GM21423 (cell line): ENCODE results near the gene MS4A14.
"Not testable (repeated sequence)": the region's sequence is repeated elsewhere in the genome, so short reads cannot be mapped to it uniquely, and the experiment has no call there.

ENCODE experiments used
- ATAC-seq: cut with Tn5 transposase; IDR thresholded peaks from one replicate; pipeline ENCODE4 v1.9.1; 2021; ENCODE audit warnings: mild to moderate bottlenecking, moderate library complexity; ENCODE audit not compliant: unreplicated experiment

MS4A14 gene

DNA sequence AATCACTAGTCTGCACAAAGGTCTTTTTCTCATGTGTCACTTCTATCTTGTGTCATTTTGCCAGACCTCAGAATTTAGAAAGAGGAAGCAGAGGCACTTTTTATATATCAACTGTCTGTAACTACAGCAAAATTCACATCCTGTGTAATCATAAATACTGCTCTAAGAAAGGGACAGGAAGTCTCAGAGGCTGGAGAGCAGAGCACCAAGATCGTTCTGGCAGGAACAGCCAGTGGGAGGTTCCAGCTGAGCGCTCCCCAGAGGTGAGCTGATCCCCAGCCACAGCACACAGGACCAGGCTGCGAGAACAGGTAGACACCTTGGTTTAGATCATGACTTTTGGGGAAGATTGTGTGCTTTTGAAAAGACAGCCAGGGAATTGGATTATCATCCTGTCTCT is 17.9 kb upstream of the MS4A14 start, which contains the start of gene MS4A7:
TSS of gene MS4A7 (plus strand) at position 179 of the 400 bp plus-strand sequence. CDS start 4,610 bp downstream, outside the sequence.
- ATAC-seq: peak; percentile 93

DNA sequence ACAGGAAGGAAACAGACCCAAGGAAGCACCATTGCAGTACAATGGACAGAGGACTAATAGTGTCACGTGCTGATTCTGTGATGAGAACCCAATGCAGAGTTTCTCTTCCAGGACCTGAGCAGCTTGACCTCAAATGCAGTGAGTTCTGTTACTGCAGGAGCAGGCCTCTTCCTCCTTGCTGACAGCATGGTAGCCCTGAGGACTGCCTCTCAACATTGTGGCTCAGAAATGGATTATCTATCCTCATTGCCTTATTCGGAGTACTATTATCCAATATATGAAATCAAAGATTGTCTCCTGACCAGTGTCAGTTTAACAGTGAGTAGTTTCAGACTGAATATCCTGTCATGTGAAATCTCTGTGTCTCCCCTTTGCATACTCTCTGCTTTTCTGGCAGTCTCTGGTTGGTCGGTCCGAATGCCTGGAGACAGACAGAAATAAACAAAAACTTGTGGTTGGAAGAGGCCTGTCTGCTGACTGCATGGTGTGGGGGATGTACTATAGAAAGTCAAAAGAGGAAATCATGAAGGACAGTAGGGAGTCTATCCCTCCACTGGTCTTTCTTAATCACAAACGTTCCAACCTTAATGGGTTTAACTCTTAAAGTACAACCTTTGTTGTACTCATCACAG is 6.9 kb upstream of the MS4A14 start:
- ATAC-seq: peak; percentile 78

DNA sequence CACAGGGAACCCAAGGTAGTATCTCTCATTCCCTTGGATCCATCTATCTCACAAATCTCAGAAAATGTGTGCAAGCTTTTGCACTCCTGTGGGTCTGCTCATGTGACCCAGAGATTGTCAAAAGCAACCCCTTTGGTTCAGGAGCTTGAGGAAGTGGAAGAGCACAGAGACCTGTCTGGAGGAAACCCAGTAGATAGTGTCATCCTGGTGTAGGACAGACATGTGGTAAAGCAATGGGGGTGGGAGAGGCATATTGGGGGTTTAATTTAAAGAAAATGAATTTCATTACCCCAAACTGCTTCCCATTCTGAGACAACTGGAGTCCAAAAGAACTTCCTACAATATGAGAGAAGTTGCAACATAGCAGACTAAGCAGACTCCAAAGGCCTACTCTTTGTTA is 5.8 kb upstream of the MS4A14 start:
- no peak for ATAC-seq

DNA sequence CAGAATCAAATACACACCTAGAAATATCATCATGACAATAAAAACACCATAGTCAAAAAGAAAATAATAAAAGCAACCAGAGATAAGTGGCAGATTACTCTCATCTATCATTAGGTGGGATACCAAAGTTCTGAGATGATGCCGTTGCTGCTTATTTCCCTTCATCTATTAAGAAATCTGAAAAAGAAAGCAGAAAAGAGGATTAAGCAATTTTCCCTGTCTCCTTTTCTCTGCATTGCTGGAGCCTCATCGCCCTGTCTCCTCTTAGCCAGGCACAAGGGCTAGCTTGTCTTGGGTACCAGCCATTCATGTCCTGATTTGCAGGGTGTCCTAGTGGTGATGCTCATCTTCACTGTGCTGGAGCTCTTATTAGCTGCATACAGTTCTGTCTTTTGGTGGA is 3.9 kb upstream of the MS4A14 start:
- no peak for ATAC-seq

DNA sequence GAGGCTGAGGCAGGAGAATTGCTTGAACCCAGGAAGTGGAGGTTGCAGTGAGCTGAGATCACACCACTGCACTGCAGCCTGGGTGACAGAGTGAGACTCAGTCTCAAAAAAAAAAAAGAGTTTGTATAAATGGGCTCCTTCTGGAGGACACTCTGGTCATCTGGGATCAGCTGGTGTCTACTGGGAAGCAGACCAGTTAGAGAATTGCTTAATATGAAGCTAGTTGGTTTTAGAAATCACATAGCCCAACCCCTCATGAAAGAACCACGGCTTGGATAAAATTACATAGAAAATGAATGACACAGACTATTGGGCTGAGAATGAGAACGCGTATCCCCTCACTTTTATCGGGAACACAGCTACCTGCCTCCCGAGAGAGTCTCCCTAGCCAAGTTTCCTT is 3.2 kb upstream of the MS4A14 start:
- no peak for ATAC-seq

DNA sequence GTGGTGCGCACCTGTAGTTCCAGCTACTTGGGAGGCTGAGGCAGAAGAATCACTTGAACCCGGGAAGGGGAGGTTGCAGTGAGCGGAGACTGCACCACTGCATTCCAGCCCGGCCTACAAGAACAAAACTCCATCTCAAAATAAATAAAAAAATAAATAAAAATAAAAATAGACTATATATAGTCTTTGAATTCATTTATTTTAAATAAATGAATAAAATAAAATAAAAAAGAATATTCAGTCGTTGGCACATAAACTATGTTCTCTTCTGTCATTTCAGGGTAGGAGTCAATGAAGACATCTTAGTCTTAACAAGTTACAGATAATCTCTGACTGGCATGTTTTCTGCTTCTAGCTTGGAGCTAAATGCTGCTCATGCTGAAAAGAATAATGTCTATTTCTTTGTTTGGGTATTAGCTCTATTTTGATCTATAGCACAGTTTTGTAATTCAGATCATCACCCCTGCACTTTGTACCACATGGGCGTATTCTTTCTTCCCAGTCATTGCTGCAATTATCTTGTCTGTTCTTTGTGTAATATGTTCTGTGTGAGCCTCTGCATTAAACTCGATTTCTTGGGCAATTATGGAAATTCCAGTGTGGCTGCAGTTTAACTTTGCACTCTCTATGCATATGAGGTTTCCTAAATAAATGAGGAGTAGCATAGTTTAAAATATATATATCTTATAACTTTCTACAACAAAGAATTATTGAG is 1.4 kb upstream of the MS4A14 start:
- ATAC-seq: no peak

DNA sequence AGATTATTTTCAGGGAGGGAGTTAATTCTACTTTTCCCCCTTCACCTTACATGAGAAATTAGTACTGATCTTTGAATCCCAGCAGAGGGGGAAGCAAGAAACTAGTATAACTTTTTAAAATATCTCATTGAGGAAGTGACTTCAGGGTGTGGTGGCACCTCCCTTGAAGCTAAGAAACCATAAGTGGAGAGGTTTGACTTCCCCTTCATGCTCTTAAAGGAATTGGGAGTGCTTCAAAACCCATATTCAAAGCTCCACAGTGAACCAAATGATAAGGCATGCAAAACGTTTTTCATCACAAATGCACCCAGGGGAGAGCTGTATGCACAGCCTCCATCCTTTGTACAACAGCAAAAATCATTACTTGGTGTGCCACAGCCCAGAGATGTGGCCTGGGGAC is 540 bp downstream of the MS4A14 start:
- no peak for ATAC-seq

DNA sequence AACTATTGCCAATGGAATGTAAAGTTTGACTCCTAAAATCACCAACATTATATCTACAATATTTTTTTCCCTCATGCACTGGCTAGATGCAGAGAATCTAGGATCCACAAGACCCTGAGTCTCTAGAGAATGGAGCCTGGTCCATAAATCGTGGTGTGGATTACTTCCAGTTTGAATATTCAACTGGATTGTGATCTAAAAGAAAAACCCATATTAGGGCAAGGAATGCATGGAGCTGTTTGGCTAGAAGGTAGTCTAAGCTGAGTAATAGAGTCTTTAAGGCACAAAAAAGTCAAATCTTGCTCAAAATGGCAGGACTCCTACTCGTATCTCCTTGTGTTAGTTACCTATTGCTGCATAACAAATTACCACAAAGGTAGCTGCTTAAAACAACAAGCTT is 23.8 kb downstream of the MS4A14 start:
- ATAC-seq: no peak

DNA sequence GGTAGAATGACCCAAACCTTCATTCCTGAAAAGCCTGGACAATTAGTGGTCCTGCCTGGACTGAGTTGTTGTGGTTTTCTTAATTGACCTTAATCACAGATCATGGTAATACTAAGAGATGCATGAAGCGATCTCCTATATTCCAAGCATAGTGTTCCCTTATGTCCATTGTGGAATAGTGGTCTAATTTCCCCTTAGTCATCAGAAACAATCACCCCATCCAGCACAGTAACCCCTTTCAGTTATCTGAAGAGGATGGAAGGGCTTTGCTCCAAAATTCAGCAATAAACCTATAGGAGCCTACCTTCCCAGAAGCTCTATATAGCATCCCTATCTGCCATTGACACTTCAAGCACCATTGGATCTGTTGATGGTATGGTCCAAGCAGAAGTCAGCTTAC is 26.4 kb downstream of the MS4A14 start:
- ATAC-seq: no peak

DNA sequence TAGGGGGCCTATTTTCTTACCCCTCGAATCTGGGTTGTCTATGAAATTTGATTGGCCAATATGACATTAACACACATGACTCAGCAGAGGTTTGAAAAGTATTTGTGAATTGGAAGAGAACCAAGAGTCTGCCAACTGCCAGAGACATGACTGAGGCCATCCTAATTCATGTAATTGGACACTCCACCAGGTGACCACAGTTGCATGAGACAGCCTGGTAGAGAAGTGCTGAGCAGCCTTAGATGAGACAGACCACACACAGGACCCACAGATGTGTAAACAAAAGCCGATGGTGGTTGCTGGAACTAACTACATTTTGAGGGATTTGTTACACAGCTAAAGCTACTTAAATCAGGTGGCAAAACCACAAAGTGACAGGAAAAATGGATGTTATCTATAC is 32.3 kb downstream of the MS4A14 start:
- no peak for ATAC-seq

DNA sequence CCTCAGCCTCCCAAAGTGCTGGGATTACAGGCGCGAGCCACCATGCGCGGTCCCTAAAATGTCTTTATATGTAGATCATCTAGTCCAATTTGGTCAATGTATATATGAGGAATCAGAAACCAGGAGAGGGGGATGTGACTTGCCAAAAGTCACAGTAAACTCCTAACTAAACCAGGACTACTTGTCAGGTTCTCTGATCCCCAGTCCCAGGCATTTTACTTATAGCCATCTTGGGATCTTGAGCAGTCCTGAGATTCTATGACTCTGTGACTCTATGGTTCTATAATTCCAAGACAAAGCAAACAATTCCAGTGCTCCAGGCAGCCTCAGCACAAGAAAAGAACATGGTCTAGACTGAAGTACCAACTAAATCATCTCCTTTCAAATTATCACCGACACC is 33.0 kb downstream of the MS4A14 start, which contains the start of gene MS4A5:
TSS of gene MS4A5 (plus strand) at position 301 of the 400 bp plus-strand sequence. CDS start 103 bp downstream, outside the sequence.
- no peak for ATAC-seq

DNA sequence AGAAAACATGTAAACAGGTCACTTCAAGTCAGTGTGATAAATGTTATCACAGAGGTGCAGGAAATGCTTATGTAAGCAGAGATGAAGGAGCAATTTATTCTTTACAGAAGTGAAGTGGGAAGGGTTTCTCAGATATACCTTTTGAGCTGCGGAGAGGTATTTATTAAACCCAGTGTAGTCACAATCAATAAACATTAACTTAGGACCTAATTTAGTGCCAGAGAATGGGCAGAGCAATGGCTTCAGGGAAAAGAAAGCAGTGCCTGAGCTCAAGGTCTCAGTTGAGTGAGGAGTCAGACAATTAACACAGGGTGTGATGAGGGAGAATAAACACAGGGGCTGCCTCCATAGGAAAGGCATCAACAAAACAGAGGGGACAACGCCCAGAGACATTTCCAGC is 35.0 kb downstream of the MS4A14 start:
- no peak for ATAC-seq

DNA sequence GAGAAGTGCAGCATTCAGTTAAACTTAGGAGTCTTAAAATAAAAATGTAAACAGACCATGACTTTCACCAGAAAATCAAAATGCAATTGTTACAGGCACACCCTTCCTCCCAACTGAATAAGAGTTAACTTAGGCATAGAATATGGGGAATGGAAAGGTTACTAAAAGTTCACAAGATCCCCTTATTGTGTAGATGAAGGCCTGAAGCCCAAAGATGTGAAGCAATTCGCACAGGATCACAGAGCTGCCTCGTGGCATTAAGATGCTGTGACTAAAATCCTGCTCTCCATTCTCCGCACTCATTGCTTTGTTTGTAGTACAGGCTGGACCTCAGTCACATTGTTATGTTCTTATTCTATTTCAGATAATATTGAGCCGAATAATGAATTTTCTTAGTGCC is 37.1 kb downstream of the MS4A14 start:
- no peak for ATAC-seq

DNA sequence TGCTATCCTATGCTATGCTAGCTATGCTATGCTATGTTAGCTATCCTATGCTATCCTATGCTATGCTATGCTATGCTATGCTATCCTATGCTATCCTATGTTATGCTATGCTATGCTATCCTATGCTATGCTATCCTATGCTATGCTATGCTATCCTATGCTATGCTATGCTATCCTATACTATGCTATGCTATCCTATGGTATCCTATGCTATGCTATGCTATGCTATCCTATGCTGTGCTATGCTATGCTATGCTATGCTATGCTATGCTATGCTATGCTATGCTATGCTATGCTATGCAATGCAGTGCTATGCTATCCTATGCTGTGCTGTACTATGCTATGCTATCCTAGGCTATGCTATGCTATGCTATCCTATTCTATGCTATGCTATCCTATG is 50.8 kb downstream of the MS4A14 start:
- ATAC-seq: no peak

DNA sequence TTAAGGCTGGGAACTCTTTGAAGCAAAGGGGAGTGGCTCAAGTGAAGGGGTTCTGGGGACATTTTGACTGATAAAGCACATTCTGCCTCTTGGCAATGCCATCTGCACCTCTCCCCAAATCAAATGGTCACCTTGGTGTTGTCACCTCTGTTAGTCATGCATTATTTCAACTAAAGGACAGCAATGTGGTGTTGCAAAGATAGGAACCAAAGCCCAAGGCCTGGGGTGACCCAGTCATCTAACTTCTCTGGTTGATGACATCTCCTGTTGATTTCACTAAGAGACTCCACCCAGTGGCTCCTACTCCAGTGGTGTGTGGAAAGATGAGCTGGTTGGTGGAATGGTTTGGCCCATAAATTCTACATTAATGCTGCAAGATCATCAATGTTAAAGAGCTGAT is 51.6 kb downstream of the MS4A14 start:
- ATAC-seq: no peak

DNA sequence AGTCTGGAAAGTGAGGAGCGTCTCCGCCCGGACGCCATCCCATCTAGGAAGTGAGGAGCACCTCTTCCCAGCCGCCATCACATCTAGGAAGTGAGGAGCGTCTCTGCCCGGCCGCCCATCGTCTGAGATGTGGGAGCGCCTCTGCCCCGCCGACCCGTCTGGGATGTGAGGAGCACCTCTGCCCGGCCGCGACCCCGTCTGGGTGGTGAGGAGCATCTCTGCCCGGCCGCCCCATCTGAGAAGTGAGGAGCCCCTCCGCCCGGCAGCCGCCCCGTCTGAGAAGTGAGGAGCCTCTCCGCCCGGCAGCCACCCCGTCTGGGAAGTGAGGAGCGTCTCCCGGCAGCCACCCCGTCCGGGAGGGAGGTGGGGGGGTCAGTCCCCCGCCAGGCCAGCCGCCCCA is 54.9 kb downstream of the MS4A14 start:
- not testable (repeated sequence) for ATAC-seq

DNA sequence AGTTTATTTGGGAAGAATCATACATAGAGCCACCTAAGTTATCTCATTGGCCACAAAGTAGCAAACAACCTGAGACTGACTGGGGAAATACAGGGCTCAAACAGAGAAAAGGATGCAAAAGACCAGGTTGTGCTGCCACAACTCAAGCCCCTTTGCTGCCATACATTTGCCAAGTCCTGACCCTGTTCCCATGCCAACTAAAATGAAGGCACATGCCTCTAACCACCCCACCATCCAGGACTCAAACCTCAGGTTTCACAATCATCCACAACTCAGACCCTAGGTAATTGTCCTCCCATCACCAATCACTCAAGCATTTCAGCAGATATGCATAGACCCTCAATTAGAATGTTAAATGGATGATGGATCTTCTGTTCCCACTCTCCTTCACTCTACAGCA is 58.0 kb downstream of the MS4A14 start:
- ATAC-seq: no peak

DNA sequence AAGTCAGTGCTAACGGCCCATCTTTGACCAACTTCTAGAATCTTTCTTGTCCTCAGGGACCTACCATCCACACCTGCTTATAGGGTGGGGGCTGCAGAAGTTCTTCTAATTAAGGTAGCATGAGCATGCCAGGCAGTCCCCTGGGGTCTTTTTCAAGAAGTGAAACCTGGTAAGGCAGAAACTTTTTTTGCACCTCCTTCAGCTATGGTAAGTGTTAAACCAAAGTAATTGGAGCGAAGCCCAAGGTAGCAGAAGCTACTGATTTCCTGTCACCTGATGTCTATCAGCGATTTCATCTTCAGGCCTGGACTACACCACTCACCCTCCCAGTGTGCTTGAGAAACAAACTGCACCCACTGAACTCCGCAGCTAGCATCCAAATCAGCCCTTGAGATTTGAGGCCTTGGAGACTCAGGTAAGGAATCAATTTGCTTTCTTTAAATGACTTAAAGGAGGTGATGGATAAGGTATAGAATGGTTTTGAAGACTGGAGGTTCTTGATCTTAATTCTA is 59.3 kb downstream of the MS4A14 start, which contains the start of gene MS4A1:
TSS of gene MS4A1 (plus strand) at position 317 of the 512 bp plus-strand sequence. CDS start 6,528 bp downstream, outside the sequence.
- ATAC-seq: peak; percentile 87

DNA sequence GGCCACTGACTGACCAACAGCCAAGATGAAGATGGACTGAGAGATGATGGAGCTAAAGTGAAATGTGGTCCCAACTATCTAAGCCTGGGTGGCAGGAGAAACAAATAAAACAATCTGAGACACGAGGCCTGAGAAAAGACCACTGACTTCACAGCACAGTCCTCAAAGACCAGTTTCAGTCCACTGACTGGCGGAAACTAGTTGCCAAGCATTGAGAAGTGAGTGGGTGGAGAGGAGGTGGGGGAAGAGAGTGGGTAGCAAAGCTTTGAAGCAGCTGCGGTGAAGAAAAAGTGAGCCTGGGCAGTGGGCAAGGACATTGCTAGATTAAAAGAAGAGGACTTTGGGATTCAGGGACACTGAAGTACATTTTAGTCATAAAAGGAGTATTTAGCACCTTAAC is 61.3 kb downstream of the MS4A14 start:
- ATAC-seq: peak; percentile 28

DNA sequence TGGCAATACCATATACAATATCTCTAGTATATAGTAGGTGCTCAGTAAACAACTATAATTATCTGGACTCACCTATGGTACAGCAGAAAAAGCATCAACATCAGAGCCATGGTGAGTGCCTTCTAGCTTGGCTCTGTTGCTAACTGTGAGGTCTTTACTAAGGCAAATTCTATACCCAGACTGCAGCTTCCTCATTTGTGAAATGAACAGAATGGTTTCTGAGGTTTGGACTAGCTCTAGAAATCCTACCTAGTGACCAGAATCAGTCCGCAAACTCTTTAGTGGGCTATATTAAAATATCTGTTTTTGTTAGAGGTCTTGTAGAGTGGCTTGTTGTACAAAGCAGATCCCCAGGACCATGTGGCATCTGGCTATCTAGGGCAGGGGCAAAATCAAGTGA is 63.1 kb downstream of the MS4A14 start:
- no peak for ATAC-seq
